GM18867 (cell line): ENCODE results near the gene TMX4.
A peak's percentile ranks its signal among the peaks of the same experiment; 100 is the strongest.
"Not testable (repeated sequence)": the region's sequence is repeated elsewhere in the genome, so short reads cannot be mapped to it uniquely, and the experiment has no call there.

Experiments used
- ATAC-seq: cut with Tn5 transposase; IDR thresholded peaks from one replicate; pipeline ENCODE4 v1.9.1; 2021; ENCODE audit warnings: mild to moderate bottlenecking, moderate library complexity; ENCODE audit not compliant: unreplicated experiment

The TMX4 gene

DNA sequence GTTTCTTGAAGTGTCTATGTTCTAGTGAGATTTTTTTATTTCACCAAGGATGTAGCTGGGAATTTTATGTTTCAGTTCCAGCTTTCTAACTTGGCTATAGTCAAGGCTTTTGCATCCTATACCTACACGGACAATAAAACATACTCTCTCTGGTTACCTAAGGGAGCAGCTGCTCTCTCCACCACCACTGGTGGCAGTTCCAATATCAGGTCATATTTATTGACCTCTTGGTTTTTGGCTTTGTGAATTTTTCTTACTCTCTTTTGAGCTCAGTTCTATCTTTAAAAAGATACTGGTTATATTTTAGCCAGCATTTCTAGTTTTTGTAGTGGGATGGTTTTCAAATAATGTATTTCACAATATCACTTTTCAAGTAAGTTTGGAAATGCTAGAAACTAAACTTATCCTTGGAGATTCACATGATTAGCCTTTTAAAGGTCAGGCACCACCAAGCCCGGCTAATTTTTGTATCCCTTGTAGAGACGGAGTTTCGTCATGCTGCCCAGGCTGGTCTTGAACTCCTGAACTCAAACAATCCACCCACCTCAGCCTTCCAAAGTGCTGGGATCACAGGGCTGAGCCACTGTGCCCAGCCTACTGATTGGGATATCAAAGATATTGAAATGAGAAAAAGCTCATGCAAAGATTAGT, 44.7 kb downstream of the TMX4 start:
- no peak for ATAC-seq

DNA sequence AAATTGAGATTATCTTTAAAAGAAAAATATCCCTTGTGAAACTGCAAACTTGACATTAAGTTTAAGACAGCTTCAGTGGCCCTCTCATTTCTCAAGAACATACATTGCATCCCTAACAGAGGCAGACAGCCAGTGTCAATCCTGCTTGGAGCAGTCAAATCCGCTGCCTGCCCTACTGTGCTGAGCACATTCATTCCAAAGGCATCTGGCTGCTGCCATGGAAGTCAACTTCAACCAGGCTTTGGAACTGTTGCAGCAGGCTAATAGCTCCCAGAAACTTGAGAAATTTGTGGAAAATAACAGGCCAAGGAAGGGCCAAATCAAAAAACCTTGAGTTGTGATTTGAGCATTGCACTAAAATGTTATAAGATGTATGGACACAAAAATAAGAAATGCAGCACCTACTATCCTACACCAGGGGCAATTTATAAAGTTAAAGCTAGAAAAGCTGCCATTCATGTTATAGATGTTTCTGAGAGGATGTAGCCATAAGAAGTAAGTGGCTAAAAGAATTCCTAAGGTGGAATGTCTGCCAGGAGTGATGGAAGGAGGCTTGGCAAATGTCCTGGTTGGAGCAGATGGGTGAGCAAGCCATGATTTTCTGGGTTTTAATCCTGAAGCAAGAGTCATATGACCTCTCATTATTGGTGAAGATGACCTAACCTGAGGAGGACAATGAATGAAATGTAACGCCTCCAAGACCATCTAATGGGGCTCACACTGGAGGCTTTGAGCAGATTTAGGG, 47.9 kb downstream of the TMX4 start:
- ATAC-seq, result no peak

DNA sequence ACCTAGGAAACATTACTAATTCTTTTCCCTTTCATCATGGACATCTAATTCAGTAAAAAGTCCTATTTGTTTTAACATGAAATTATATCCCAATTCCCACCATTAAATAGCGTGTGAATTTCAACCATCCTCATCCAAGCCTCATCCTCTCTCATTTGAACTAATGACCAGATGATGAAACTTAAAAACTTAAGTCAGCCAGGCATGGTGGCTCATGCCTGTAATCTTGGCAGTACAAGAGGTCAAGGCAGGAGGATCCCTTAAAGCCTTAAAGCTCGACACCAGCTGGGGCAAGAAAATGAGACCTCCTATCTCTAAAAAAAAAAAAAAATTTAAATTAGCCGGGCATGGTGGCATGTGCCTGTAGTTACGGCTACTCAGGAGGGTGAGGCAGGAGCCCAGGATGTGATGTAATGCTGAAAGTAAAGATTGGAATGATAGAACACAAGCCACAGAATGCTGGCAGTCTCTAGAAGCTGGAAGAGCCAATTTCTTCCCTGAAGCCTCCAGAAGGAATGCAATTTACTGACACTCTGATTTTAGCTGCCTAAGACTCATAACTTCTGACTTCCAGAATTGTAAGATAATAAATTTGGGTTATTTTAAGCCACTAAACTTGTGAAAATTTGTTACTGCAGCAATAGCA, 52.2 kb downstream of the TMX4 start:
- ATAC-seq, result no peak

DNA sequence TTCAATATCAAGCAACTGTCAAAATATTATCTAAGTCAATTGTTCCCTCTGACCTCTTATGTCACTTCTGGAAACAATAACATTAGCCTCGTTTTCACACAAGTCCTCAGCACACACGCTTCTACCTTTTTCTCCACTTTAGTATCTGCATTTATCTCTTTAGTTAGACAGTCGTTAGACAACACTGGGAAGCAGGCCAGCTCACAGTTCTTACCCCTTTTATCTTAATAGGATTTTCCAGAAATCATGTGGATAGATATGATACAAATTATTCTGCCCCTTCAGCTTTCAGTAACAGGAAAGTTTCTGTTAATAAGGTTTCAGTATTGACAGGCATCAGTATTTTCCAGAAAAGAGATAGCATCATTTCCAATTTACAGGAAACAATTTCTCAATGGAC, 53.4 kb downstream of the TMX4 start:
- no peak for ATAC-seq

DNA sequence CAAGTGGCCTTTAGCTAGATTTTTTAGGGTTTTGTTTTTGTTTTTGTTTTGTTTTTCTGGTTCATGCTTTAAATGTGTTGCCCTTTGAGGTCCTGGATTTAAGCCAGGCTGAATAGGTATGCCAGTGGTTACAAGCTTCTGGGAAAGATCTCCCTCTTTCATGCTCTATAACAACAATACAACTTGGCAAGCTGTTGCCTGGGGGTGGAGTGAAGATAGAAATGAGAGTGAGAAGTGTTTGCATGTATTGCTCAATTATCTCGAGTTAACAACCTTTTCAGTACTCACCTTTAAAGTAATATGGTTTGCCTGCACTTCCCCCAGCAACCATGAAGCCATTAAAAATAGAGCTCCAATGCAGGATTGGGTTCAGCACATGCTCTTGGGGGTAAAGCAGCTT, 60.1 kb downstream of the TMX4 start:
- no peak for ATAC-seq

DNA sequence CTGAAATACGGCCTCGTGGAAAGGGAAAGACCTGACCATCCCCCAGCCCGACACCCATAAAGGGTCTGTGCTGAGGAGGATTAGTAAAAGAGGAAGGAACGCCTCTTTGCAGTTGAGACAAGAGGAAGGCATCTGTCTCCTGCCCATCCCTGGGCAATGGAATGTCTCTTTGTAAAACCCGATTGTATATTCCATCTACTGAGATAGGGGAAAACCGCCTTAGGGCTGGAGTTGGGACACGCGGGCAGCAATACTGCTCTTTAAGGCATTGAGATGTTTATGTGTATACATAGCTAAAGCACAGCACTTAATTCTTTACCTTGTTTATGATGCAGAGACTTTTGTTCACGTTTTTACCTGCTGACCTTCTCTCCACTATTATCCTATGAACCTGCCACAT, 63.0 kb downstream of the TMX4 start:
- ATAC-seq, result not testable (repeated sequence)

DNA sequence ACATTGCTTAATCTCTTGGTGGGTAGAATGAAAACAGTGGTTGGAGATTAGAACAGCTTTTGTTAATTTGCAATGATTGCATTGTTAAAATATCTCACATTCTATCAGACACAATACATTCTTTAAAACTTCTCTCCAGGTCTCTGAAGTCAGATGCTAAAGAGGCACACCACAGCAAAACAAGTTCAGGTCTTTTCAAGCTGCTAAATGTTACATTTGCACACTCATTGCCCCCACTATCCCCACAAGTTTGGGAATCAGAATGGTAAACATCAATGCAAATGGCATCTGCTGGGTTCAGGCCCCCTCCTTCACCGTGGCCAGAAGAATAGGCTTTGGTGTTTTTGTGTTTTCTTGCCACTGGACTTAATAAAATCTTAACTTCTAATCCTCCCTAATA, 69.2 kb downstream of the TMX4 start:
- no peak for ATAC-seq

DNA sequence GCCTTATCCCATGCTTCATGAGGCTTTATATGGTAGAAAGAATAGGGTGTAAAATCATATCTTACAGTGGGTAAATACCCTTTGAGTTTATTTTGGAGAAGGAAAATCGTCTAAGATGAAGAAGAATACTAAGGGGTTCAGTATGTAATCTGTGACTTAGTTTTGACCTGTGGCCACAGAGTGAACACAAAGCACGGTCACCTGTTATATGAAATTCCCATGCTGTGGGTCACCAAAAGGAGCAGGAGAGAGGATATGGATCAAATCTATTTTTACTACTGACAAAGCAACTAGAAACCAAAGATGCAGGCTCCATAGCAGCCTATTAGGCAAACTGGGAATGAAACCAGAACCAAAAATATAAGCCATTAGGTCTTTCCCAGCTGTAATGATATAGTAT, 75.7 kb downstream of the TMX4 start:
- no peak for ATAC-seq

DNA sequence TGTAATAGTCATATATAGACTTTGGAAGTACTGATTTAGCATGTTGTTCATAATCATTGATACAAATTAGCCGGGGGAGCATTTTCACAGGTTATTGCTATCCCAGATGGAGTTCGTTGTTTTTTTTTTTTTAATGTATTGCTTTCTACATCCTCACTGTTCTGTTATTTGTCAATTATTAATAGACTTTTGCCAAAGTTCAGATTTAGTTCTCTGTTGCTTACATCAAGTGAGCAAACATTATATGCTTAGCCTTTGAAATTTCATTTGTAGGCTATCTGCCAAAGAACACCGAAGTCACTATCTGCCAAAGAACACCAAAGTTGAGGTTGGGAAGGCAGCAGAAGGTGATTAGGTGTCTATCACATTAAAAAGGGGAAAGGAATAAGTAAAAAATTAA, 79.2 kb downstream of the TMX4 start, which contains the start of gene HAO1:
HAO1 (minus strand) TSS at position 118 of the 400 bp plus-strand sequence; CDS start at position 82, 36 bp downstream.
- no peak for ATAC-seq

DNA sequence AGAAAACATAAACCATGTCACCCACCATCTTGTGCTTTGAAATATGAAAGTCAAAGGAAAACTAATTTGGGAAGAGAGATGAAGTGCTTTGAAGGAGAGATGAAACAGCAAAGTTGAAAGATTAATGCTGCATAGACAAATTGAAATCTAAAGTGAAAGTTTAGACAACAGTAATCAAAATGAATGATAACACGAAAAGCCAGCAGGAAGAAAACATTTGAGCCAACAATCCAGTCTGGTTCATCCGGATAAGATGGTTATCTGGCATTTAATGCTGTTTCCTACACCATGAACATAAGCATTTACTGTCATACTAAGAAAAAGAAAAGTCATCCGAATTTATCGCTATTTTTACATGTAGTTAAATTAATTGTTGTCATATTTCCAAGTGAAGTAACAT, 79.9 kb downstream of the TMX4 start:
- ATAC-seq, result no peak

DNA sequence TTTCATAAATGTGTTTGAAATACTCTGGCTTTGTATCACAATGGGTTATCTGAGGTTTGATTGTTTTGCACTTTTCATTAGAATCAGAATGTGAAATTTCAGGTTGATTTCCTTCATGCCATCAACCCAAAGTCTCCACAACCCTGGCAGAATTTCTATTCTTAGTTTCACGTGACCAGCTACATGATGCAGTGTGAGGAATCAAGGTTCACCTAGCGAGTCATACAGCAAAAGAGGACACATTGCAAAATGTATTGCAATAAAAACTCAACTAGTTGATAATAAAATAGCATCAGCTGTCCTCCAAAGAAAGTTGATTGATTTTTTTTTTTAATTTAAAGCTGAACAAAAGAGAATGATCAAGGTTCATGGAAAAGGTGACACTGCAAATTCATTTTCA, 81.5 kb downstream of the TMX4 start:
- ATAC-seq, result no peak

DNA sequence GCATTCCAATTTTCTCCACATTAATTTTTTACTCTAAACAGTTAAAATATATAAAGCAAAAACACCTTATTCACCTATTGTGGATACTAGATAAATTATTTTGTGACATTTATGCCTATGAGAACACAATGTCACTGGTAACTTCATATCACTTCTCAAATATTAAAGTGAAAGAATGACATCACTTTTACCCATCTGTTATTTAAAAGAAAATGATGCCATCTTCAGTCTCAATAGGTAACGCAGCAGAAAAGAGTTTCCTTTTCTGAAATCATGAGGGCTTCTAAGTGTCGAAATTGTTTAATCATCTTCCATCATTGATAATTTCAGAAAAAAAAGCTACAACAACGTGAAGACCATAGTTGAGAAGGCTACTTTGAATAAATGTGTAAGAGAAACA, 82.2 kb downstream of the TMX4 start:
- ATAC-seq, result no peak

DNA sequence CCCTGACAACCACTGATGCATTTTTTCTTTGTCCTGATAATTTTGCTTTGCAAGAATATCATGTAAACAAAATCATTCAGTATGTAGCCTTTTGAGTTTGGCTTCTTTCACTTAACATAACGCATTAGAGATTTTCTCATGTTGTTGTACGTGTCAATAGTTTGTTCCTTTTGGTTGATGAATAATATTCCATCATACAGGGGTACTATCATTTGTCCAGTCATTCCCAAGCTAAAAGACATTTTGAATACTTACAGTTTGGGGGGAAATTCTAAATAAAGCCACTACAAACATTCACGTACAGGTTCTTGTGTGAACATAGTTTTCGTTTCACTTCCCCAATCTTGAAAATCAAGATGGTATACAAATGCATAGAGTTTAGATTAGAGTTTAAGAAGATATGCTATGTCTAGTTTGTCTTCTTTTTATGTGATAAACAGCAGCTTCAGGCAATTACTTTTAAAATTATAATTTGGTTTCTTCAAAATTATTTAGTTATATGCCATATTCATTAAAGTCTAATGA, 84.5 kb downstream of the TMX4 start:
- peak; percentile 75 for ATAC-seq

DNA sequence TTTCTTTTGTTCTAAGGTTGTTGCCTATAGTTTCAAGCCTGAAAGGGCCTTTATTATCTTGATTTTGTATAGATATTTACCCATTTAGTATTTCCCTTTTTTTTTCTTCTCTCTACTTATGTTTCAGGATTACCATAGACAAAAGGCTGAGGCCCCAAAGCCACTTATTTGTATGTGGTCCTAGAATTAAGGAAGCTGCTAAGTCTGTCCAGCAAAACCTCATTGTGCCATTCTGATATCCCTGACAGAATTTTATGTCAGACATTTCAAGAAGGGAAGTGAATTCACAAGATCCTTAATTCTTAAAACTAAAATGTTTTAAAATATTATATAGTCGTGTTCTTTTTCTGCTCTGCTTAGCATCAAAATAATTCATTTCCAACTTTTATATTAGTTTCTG, 86.2 kb downstream of the TMX4 start:
- no peak for ATAC-seq

DNA sequence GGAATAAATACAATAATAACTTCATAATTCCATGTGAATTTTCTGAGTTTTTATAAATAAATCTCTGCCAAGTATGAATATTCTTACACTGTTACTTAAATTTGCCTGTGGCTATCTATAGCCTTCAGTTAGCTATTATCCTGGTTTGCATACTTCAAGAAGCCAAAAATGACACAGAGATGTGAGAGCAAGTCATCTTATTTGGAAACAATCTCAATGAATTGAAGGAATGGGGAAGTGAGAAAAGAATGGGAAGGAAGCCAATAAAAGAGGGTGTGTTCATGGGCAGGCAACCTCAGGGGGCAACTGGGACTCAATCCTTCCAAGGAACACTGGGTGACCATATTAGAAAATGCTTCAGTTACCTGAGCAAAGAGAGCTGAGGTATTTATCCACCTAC, 89.2 kb downstream of the TMX4 start:
- ATAC-seq, result no peak
